HepG2 (cell line): ENCODE results near the gene INHA. TPM values are rescaled to one million over a fixed set of nuclear protein-coding genes. Genes with fewer than 3 reads are reported as not detected.

Experiments
- CREM ChIP-seq, 2 experiments: sonication (generic) in 1 of 2; formaldehyde crosslinking in 1 of 2; IDR thresholded peaks; 2 replicates each; pipeline versions ENCODE4 v1.4.0 to v1.6.1; 2016 to 2020; ENCODE audit warnings: antibody characterized with exemption in 1 of 2, mild to moderate bottlenecking in 1 of 2, missing genetic modification reagents in 1 of 2
- DPF2 ChIP-seq: sonication (generic); formaldehyde crosslinking; IDR thresholded peaks from 2 replicates; pipeline ENCODE4 v1.4.0; 2020; ENCODE audit warnings: mild to moderate bottlenecking, low read depth, missing genetic modification reagents, borderline replicate concordance
- GATAD1 ChIP-seq: IDR thresholded peaks from 2 replicates; pipeline ENCODE4 v1.6.1; 2016; ENCODE audit warnings: missing genetic modification reagents, missing compliant biosample characterization
- GRHL1 ChIP-seq: sonication (generic); formaldehyde crosslinking; conservative IDR thresholded peaks from 2 replicates; pipeline ENCODE4 v1.8.0; 2022; ENCODE audit warnings: missing genetic modification reagents
- NFE2 ChIP-seq: sonication (generic); formaldehyde crosslinking; IDR thresholded peaks from 2 replicates; pipeline ENCODE4 v1.4.0; 2020; ENCODE audit warnings: missing genetic modification reagents
- REPIN1 ChIP-seq: sonication (generic); formaldehyde crosslinking; IDR thresholded peaks from 2 replicates; pipeline ENCODE4 v1.8.0; 2022; ENCODE audit warnings: missing genetic modification reagents, low read depth, mild to moderate bottlenecking, borderline replicate concordance
- SOX13 ChIP-seq, 3 experiments: fragments of 450-650 bp in 1 of 3; sonication (generic) in 1 of 3; formaldehyde crosslinking in 1 of 3; IDR thresholded peaks in 2 of 3; conservative IDR thresholded peaks in 1 of 3; 2 replicates each; pipeline versions ENCODE4 v1.5.0 to v1.6.1; 2016 to 2020; ENCODE audit warnings: antibody characterized with exemption in 1 of 3, mild to moderate bottlenecking in 1 of 3, missing compliant biosample characterization in 1 of 3, missing genetic modification reagents in 1 of 3, moderate library complexity in 1 of 3
- TFE3 ChIP-seq: IDR thresholded peaks from 2 replicates; pipeline ENCODE4 v1.6.1; 2016
- ZBTB26 ChIP-seq: IDR thresholded peaks from 2 replicates; pipeline ENCODE4 v1.6.1; 2016; ENCODE audit warnings: missing compliant biosample characterization, missing genetic modification reagents, borderline replicate concordance
- ZBTB4 ChIP-seq: sonication (generic); formaldehyde crosslinking; IDR thresholded peaks from 2 replicates; pipeline ENCODE4 v1.4.0; 2020; ENCODE audit warnings: missing genetic modification reagents, mild to moderate bottlenecking, borderline replicate concordance
- ZMYM4 ChIP-seq: sonication (generic); formaldehyde crosslinking; IDR thresholded peaks from 2 replicates; pipeline ENCODE4 v1.8.1; 2023; ENCODE audit warnings: mild to moderate bottlenecking, missing genetic modification reagents
- ZNF251 ChIP-seq: sonication (generic); formaldehyde crosslinking; IDR thresholded peaks from 2 replicates; pipeline ENCODE4 v1.9.0; 2021; ENCODE audit warnings: mild to moderate bottlenecking, missing genetic modification reagents
- ZNF317 ChIP-seq: sonication (generic); formaldehyde crosslinking; IDR thresholded peaks from 2 replicates; pipeline ENCODE4 v1.5.0; 2020; ENCODE audit warnings: mild to moderate bottlenecking, missing genetic modification reagents
- ZNF563 ChIP-seq: sonication (generic); formaldehyde crosslinking; IDR thresholded peaks from 2 replicates; pipeline ENCODE4 v1.8.0; 2022; ENCODE audit warnings: mild to moderate bottlenecking, moderate library complexity, missing genetic modification reagents
- ZNF75D ChIP-seq: sonication (generic); formaldehyde crosslinking; IDR thresholded peaks from 2 replicates; pipeline ENCODE4 v1.8.1; 2023; ENCODE audit warnings: missing genetic modification reagents, mild to moderate bottlenecking, borderline replicate concordance
- ZNF788 ChIP-seq: sonication (generic); formaldehyde crosslinking; IDR thresholded peaks from 2 replicates; pipeline ENCODE4 v1.5.0; 2020; ENCODE audit warnings: mild to moderate bottlenecking, missing genetic modification reagents, borderline replicate concordance
- ZNF883 ChIP-seq: sonication (generic); formaldehyde crosslinking; IDR thresholded peaks from 2 replicates; pipeline ENCODE4 v1.5.1; 2020; ENCODE audit warnings: mild to moderate bottlenecking, missing genetic modification reagents; ENCODE audit errors: not compliant biosample characterization
- ZSCAN30 ChIP-seq: sonication (generic); formaldehyde crosslinking; IDR thresholded peaks from 2 replicates; pipeline ENCODE4 v1.5.0; 2020; ENCODE audit warnings: mild to moderate bottlenecking, missing genetic modification reagents
- polyA plus RNA-seq, 8 experiments: library from polyadenylated mRNA; depleted of rRNA in 3 of 8; stranded (reverse) in 7 of 8; unstranded in 1 of 8; fragments of >200 nt; fragmentation: Illumina TruSeq in 4 of 8; extraction: Trizol in 4 of 8; gene quantifications; 2 replicates each; pipeline versions ENCODE4 v1.2.1 to v1.2.3, GENCODE V29; 2011 to 2016; ENCODE audit warnings: low read depth in 4 of 8, missing spikeins in 1 of 8, mixed read lengths in 1 of 8; ENCODE audit not compliant: insufficient read depth in 1 of 8
- total RNA-seq, 5 experiments: library from RNA; depleted of rRNA; stranded (reverse); fragments of >200 nt; fragmentation: Illumina TruSeq; extraction: Trizol; gene quantifications; 2 replicates each; pipeline ENCODE4 v1.2.3, GENCODE V29; 2016; ENCODE audit warnings: low read depth in 1 of 5

Gene INHA
- total and polyA plus RNA-seq, 2 of the 13 experiments (the other 11 are each of a cell fraction or from before 2014, with no cell fraction given) = 4.1 to 15.2 TPM

- no peak for TF ChIP-seq ZBTB4 (CRISPR knock-in tag)
- no peak for TF ChIP-seq REPIN1 (CRISPR knock-in tag)
- TF ChIP-seq CREM (IDR thresholded peaks at IDR 0.05) = peak; percentile 55; the same call in 1 of the 2 replicates
- TF ChIP-seq CREM (CRISPR knock-in tag; IDR thresholded peaks at IDR 0.05) = no peak
- TF ChIP-seq GATAD1 (CRISPR knock-in tag) = peak; percentile 33; the same call in 1 of the 2 replicates
- no peak for TF ChIP-seq GRHL1 (CRISPR knock-in tag)
- no peak for TF ChIP-seq ZSCAN30 (CRISPR knock-in tag)
- no peak for TF ChIP-seq ZBTB26 (CRISPR knock-in tag)
- 0 out of 2 replicates have a peak, but pooled peaks have one; percentile 36 for TF ChIP-seq DPF2
- no peak for TF ChIP-seq SOX13 (IDR thresholded peaks at IDR 0.05)
- TF ChIP-seq SOX13 (CRISPR knock-in tag; conservative IDR thresholded peaks at IDR 0.05 in 1 of 2, IDR thresholded peaks at IDR 0.05 in 1 of 2) = peak in 1 of 2 experiments; percentile 54; a peak in 1 of 4 replicates
- no peak for TF ChIP-seq ZNF883 (CRISPR knock-in tag)
- TF ChIP-seq NFE2 = no peak
- peak; percentile 66; the same call in 1 of the 2 replicates for TF ChIP-seq ZNF317
- peak; percentile 39; the same call in 1 of the 2 replicates for TF ChIP-seq ZNF788 (CRISPR knock-in tag)
- TF ChIP-seq ZNF251 (CRISPR knock-in tag) = no peak
- no peak for TF ChIP-seq ZNF75D (CRISPR knock-in tag)
- peak; percentile 98 for TF ChIP-seq TFE3 (CRISPR knock-in tag)
- TF ChIP-seq ZNF563 (CRISPR knock-in tag) = peak; percentile 55; the same call in 1 of the 2 replicates
- TF ChIP-seq ZMYM4 (CRISPR knock-in tag) = no peak
Measured at GRCh38 chr2:219545943-219546352, 26.2 kb upstream of the INHA start (continued).
